Measurements from ENCODE around the gene SLC35F2.

DNA sequence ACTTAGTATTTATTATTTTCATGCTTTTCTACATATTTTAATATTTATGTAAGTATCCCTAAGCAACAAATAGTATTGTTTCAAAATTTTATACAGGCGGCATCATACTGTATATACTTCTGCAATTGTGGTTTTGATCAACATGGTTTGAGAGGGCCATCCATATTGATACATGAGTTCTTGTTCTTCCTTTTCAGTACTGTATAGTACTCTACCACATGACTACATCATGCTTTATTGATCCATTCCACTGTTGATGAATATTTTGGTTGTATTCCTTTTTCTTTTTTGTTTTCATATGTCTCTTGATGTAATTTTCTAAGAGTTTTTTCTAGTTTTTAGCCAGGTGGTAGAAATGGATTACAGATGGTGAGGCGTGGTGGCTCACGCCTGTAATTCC is 40.1 kb downstream of the SLC35F2 start:
- TF ChIP-seq, protein P1, sequence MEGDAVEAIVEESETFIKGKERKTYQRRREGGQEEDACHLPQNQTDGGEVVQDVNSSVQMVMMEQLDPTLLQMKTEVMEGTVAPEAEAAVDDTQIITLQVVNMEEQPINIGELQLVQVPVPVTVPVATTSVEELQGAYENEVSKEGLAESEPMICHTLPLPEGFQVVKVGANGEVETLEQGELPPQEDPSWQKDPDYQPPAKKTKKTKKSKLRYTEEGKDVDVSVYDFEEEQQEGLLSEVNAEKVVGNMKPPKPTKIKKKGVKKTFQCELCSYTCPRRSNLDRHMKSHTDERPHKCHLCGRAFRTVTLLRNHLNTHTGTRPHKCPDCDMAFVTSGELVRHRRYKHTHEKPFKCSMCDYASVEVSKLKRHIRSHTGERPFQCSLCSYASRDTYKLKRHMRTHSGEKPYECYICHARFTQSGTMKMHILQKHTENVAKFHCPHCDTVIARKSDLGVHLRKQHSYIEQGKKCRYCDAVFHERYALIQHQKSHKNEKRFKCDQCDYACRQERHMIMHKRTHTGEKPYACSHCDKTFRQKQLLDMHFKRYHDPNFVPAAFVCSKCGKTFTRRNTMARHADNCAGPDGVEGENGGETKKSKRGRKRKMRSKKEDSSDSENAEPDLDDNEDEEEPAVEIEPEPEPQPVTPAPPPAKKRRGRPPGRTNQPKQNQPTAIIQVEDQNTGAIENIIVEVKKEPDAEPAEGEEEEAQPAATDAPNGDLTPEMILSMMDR (conservative IDR thresholded peaks at IDR 0.05; ENCODE audit: low read length): no peak
- TF ChIP-seq EZH2phosphoT487 (IDR thresholded peaks at IDR 0.05; ENCODE audit: borderline replicate concordance): no peak

Data from Loucy (cell line).